Measurements from ENCODE around the gene STXBP6. TPM values are rescaled to one million over a fixed set of nuclear protein-coding genes. Genes with fewer than 3 reads are reported as not detected.

STXBP6 gene
- total and polyA plus RNA-seq, 8 donors, result 17.2 to 54.1 (median 47.1) TPM

DNA sequence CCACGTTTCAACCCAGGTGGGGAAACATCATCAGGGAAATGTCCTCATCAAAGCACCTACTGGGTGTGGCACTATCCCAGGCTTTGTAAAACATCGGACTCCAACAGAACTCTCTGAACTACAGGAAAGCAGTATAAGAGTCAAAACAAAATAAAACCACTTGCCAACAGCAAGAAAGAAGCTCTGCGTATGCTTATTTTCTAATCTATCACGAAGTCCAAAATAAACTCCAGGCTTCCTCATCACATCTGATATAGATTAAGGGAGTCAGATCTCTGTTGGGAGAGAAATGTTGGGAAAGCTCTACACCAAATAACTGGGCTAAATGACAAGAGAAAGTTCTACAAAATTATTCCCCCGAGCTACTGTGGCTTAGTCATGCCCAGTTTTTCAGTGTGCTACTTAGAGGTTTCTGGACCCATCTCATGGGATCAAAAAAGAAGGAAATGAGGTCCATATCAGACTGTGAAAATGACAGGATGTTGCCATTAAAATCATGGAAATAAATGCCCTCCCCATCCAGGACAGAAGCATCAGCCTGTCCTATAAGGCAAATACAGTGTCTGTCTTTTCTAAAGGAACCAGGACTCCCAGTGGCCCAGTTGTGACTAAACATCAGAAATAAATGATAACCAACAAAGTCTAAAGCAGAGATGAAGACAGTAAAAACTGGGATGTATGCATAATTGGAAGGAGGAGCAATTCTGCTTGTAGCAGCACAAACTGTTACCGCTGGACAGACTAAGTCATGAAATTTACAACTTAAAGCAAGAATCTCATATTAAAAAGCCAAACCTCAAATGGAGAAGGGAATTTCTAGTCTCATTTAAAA, 149.5 kb downstream of the STXBP6 start:
- no peak overlapping the region for H3K4me3 ChIP-seq
- no peak for ATAC-seq
- no peaks in the 10 kb centered on the region for H3K27me3 ChIP-seq
- no peaks in the 10 kb centered on the region for H3K4me1 ChIP-seq
- intact Hi-C loops (cut with DNase I), result no loop called here
- peak overlapping the region; percentile 11 to 39 for H3K27ac ChIP-seq
- H3K9me3 ChIP-seq, result no peaks in the 10 kb centered on the region
- no peaks in the 10 kb centered on the region for H3K36me3 ChIP-seq
- no peak for DNase-seq
- TF ChIP-seq, protein P1, sequence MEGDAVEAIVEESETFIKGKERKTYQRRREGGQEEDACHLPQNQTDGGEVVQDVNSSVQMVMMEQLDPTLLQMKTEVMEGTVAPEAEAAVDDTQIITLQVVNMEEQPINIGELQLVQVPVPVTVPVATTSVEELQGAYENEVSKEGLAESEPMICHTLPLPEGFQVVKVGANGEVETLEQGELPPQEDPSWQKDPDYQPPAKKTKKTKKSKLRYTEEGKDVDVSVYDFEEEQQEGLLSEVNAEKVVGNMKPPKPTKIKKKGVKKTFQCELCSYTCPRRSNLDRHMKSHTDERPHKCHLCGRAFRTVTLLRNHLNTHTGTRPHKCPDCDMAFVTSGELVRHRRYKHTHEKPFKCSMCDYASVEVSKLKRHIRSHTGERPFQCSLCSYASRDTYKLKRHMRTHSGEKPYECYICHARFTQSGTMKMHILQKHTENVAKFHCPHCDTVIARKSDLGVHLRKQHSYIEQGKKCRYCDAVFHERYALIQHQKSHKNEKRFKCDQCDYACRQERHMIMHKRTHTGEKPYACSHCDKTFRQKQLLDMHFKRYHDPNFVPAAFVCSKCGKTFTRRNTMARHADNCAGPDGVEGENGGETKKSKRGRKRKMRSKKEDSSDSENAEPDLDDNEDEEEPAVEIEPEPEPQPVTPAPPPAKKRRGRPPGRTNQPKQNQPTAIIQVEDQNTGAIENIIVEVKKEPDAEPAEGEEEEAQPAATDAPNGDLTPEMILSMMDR (IDR thresholded peaks at IDR 0.05), result no peak

DNA sequence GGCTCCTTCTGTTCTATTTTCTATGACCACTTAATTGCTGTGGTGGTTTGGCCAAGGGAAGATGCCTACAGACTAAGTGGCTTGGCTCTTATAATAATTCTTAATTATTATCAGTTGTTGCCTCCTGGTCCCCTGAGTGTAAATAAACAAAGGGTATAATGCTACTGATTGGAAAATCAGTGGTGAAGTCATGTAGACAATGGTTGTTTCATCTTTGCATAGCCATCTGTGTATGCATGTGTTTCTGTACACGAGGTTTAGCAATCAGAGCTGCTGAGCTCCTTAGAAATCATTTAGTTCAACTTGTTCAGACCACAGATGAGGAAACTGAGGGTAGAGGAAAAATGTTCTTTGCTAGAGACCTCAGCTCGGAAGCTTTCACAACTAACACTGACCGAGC, 152.2 kb downstream of the STXBP6 start:
- no peaks in the 10 kb centered on the region for H3K9me3 ChIP-seq
- ATAC-seq (no peak), DNase-seq (no peak)
- TF ChIP-seq, protein P1 (IDR thresholded peaks at IDR 0.05), result no peak
- H3K4me3 ChIP-seq, result no peak overlapping the region
- no peaks in the 10 kb centered on the region for H3K27me3 ChIP-seq
- intact Hi-C loops (cut with DNase I), result no loop called here
- no peaks in the 10 kb centered on the region for H3K4me1 ChIP-seq
- no peak overlapping the region for H3K27ac ChIP-seq
- no peaks in the 10 kb centered on the region for H3K36me3 ChIP-seq

DNA sequence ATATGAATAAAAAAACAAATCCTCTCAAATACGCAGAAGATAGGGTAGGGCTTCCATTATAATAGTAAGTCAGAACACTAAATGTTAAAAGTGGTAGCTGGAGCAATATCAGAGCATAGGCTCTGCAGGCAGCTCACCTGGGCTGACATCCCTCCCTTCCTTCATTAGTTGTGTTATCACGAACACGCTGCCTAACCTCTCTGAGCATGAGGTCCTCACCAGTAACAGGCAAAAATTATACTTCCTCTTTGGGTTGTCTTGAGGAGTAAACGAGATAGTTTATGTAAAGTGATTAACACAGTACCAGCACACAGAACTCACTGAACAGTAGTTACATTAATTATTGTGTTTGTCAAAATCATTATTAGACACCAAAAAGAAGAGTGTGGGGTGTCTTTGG, 154.3 kb downstream of the STXBP6 start:
- H3K27ac ChIP-seq, result no peak overlapping the region
- TF ChIP-seq, protein P1 (IDR thresholded peaks at IDR 0.05), result no peak
- no peak overlapping the region for H3K4me3 ChIP-seq
- ATAC-seq, result no peak
- H3K36me3 ChIP-seq, result no peaks in the 10 kb centered on the region
- intact Hi-C loops (cut with DNase I), result no loop called here
- no peaks in the 10 kb centered on the region for H3K4me1 ChIP-seq
- DNase-seq, result no peak
- no peaks in the 10 kb centered on the region for H3K27me3 ChIP-seq
- peaks cover 0 to 7% of the 10 kb centered on the region in 2 donors for H3K9me3 ChIP-seq

DNA sequence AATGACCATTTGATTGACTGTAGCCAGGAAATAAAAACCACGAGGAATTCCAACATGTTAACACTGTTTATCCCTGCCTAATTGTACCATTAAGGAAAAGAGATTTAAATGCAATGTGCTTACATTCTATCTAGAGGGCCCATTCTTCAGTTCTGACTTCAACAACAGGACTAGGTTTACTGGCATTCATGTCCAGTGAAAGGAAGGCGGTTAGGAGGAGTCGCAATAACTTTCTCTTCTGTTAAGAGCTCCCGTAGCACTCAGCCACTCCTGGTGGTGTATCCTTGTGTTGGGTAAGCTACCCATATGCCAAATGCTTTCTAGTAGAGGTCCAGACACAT, 154.7 kb downstream of the STXBP6 start:
- Histone ChIP-seq H3K27ac (no peak overlapping the region), H3K4me1 (no peaks in the 10 kb centered on the region), H3K36me3 (no peaks in the 10 kb centered on the region), H3K9me3 (peaks cover 0 to 7% of the 10 kb centered on the region in 2 donors), H3K27me3 (no peaks in the 10 kb centered on the region), H3K4me3 (no peak overlapping the region)
- TF ChIP-seq, protein P1 (IDR thresholded peaks at IDR 0.05), result no peak
- DNase-seq (no peak), ATAC-seq (no peak)
- intact Hi-C loops (cut with DNase I), result no loop called here

DNA sequence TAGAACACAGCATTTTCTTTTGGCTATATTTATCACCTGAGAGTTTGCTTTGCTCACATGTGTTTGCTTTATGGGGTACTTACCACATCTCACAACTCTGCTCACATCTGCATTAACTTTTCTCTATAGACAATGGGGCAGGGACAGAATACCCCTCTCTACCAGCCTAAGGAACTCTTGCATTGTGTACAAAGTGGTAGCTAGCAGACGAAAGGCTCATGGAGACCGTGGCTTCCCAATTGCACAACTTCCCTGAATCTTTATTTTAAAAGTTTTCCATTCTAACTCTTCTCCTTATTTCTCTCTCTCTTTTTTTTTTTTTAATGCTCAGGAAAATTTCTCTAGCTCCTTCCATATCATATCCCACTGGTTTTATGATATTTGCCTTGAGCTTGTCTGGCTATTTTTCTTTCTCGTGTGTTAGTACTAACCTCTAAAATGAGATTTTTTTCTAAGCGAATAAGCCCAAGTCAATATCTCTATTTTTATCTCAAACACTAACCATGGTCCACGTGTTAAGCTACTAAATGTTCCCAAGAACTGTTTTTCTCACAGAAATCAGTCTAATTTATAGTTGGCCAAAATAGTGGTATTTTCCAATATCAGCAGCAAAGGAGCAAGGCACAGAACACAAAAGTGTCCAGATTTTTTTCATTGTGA, 155.2 kb downstream of the STXBP6 start:
- no peaks in the 10 kb centered on the region for H3K27me3 ChIP-seq
- H3K9me3 ChIP-seq, result peaks cover 0 to 7% of the 10 kb centered on the region in 2 donors
- no peak overlapping the region for H3K4me3 ChIP-seq
- DNase-seq, result no peak
- intact Hi-C loops (cut with DNase I), result no loop called here
- no peaks in the 10 kb centered on the region for H3K36me3 ChIP-seq
- TF ChIP-seq, protein P1 (IDR thresholded peaks at IDR 0.05), result no peak
- H3K4me1 ChIP-seq, result no peaks in the 10 kb centered on the region
- ATAC-seq, result no peak
- no peak overlapping the region for H3K27ac ChIP-seq
